Measurements from ENCODE around the gene CLIC1. TPM values are rescaled to one million over a fixed set of nuclear protein-coding genes. Genes with fewer than 3 reads are reported as not detected.

The CLIC1 gene
- total RNA-seq, 4 donors from 2014 or later = 239 to 420 (median 333) TPM

- WGBS = 37% methylated on average over 2 of the region's 8 CpGs
- Histone ChIP-seq H3K4me3 (no peak overlapping the region), H3K36me3 (peaks cover 22% of the 10 kb centered on the region), H3K9me3 (no peaks in the 10 kb centered on the region), H3K27me3 (no peaks in the 10 kb centered on the region), H3K27ac (no peak overlapping the region), H3K4me1 (peaks cover 23% of the 10 kb centered on the region)
- DNase-seq (ENCODE audit: low spot score in 2 of 2) = no peak
- TF ChIP-seq CTCF (IDR thresholded peaks at IDR 0.05) = no peak
- no peak for TF ChIP-seq EP300 (IDR thresholded peaks at IDR 0.05)
- no peak for TF ChIP-seq POLR2AphosphoS5 (IDR thresholded peaks at IDR 0.05)
- TF ChIP-seq POLR2A (IDR thresholded peaks at IDR 0.05) = no peak
Measured at GRCh38 chr6:31762878-31763618, 26.7 kb upstream of the CLIC1 start.

DNA sequence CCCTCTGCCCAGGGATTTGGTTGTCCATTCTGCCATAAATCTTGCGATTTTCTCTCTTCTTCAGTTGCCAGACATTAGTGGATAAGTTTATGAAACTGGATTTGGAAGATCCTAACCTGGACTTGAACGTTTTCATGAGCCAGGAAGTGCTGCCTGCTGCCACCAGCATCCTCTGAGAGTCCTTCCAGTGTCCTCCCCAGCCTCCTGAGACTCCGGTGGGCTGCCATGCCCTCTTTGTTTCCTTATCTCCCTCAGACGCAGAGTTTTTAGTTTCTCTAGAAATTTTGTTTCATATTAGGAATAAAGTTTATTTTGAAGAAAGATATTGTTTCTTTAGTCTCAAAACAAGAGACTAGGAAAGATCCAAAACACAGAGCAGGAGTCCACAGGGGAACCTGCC, 26.0 kb upstream of the CLIC1 start, which contains the start of gene SAPCD1:
Gene SAPCD1 (plus strand): TSS at position 301 of the 400 bp plus-strand sequence. CDS start 399 bp downstream, outside the sequence.
- Histone ChIP-seq H3K27me3 (no peaks in the 10 kb centered on the region), H3K9me3 (no peaks in the 10 kb centered on the region), H3K27ac (no peak within 1 kb of the TSS), H3K4me3 (no peak within 1 kb of the TSS), H3K36me3 (peaks cover 22% of the 10 kb centered on the region), H3K4me1 (peaks cover 21% of the 10 kb centered on the region)
- 74% methylated on average over 4 of the region's 4 CpGs for WGBS
- DNase-seq (ENCODE audit: low spot score in 2 of 2) = no peak
- TF ChIP-seq EP300 (IDR thresholded peaks at IDR 0.05) = no peak
- TF ChIP-seq POLR2A (IDR thresholded peaks at IDR 0.05) = no peak
- no peak for TF ChIP-seq CTCF (IDR thresholded peaks at IDR 0.05)
- TF ChIP-seq POLR2AphosphoS5 (IDR thresholded peaks at IDR 0.05) = no peak

GRCh38 chr6:31761343-31761742, 25.0 kb upstream of the CLIC1 start:
- no peak for DNase-seq (ENCODE audit: low spot score in 2 of 2)
- TF ChIP-seq EP300 (IDR thresholded peaks at IDR 0.05) (no peak), POLR2A (IDR thresholded peaks at IDR 0.05) (no peak), CTCF (IDR thresholded peaks at IDR 0.05) (no peak), POLR2AphosphoS5 (IDR thresholded peaks at IDR 0.05) (no peak)
- Histone ChIP-seq H3K27ac (no peak overlapping the region), H3K4me3 (no peak overlapping the region), H3K36me3 (peaks cover 22% of the 10 kb centered on the region), H3K9me3 (no peaks in the 10 kb centered on the region), H3K4me1 (peaks cover 16% of the 10 kb centered on the region), H3K27me3 (no peaks in the 10 kb centered on the region)
- WGBS = 96% methylated on average over 8 of the region's 8 CpGs

DNA sequence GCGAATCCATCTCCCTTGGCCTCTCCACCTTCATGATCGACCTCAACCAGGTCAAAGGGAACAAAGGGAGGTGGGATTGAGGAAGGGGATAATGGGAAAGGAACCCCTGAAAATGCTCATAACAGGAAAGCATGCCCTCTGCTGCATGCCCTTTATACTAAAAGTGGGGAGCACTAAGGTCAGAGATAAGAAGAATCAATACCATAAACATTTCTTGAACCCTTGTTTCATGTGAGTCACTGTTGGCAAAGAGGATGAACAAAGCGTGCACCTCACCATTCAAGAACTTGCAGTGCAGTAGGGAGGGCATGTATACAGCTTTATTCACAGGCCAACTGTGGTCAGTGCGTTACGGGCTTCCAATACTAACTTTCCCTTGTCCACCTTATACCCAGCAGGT, 24.5 kb upstream of the CLIC1 start:
- DNase-seq (ENCODE audit: low spot score in 2 of 2) = no peak
- Histone ChIP-seq H3K9me3 (no peaks in the 10 kb centered on the region), H3K27ac (no peak overlapping the region), H3K4me1 (peaks cover 14% of the 10 kb centered on the region), H3K4me3 (no peak overlapping the region), H3K27me3 (no peaks in the 10 kb centered on the region), H3K36me3 (peaks cover 22% of the 10 kb centered on the region)
- WGBS = 91% methylated on average over 5 of the region's 5 CpGs
- no peak for TF ChIP-seq EP300 (IDR thresholded peaks at IDR 0.05)
- TF ChIP-seq POLR2AphosphoS5 (IDR thresholded peaks at IDR 0.05) = no peak
- TF ChIP-seq POLR2A (IDR thresholded peaks at IDR 0.05) = no peak
- no peak for TF ChIP-seq CTCF (IDR thresholded peaks at IDR 0.05)

DNA sequence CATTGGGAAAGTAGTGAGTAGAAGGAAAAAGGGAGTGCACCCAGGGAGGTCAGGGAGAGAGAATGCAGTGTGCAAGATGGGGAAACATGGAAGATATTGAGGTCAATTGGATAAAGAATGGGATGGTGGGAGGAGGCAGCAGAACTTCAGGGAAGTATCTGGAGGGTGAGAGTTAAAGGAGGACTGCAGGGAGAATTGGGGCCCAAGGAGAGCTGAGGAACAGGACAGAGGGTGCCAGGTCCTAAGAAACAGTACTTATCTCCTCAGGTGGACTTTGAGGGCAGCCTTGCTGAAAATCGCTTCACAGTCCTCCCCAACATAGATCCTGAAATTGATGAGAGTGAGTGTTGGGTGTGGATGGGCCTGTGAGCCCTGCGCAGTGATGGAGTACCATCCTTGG, 22.0 kb upstream of the CLIC1 start:
- TF ChIP-seq CTCF (IDR thresholded peaks at IDR 0.05) (no peak), POLR2AphosphoS5 (IDR thresholded peaks at IDR 0.05) (no peak), POLR2A (IDR thresholded peaks at IDR 0.05) (no peak), EP300 (IDR thresholded peaks at IDR 0.05) (no peak)
- H3K9me3 ChIP-seq = no peaks in the 10 kb centered on the region
- 97% methylated on average over 2 of the region's 2 CpGs for WGBS

More for the DNA sequence above, 22.0 kb upstream of the CLIC1 start:
- peaks cover 22% of the 10 kb centered on the region for H3K36me3 ChIP-seq
- no peak for DNase-seq (ENCODE audit: low spot score in 2 of 2)
- no peaks in the 10 kb centered on the region for H3K27me3 ChIP-seq
- peaks cover 5% of the 10 kb centered on the region for H3K4me1 ChIP-seq
- no peak overlapping the region for H3K27ac ChIP-seq
- no peak overlapping the region for H3K4me3 ChIP-seq
